ENCODE results near the gene NRCAM. TPM values are rescaled to one million over a fixed set of nuclear protein-coding genes. Genes with fewer than 3 reads are reported as not detected.

NRCAM gene
- total and polyA plus RNA-seq, 2 of the 13 experiments (the other 11 are each of a cell fraction or from before 2014, with no cell fraction given) = 0.31 to 0.33 TPM

DNA sequence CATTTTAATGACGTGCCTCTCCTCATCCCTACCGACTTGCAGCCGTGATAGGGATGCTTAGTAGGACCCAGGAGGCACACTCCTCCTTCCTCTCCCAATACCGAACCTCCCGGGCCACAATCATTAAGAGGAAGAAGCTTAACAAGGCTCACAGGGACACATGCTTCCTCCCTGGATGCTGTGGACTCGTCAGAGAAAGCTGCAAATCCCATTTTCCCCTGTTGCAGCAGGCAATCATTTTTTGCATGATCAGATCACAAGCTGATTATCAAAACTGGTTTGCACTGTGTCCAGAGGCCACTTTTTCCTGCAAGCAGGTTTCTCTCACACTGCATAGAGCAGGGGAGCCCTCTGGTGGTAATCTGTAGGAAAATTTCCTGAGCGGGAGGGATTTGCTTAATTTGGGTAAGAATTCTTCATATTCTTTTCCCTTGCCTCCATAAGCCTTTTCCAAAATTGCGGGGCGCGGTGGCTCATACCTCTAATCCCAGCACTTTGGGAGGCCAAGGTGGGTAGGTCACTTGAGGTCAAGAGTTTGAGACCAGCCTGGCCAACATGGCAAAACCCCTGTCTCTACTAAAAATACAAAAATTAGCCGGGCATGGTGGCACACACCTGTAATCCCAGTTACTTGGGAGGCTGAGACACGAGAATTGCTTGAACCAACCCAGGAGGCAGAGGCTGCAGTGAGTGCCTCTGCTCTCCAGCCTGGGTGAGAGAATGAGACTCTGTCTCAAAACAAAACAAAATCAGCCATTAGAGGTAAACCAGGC is 310.0 kb downstream of the NRCAM start (continued):
- TF ChIP-seq CBFB (CRISPR knock-in tag; IDR thresholded peaks at IDR 0.05) (no peak), IKZF1 (IDR thresholded peaks at IDR 0.05) (no peak), ZNF510 (CRISPR knock-in tag; IDR thresholded peaks at IDR 0.05; ENCODE audit: low read depth) (no peak), POLR2G (IDR thresholded peaks at IDR 0.05; ENCODE audit: low read depth, low read length) (no peak), ZNF780A (CRISPR knock-in tag; IDR thresholded peaks at IDR 0.05) (no peak), MED13 (CRISPR knock-in tag; IDR thresholded peaks at IDR 0.05) (no peak), TSC22D2 (CRISPR knock-in tag; IDR thresholded peaks at IDR 0.05; ENCODE audit: borderline replicate concordance) (no peak), RXRB (CRISPR knock-in tag; IDR thresholded peaks at IDR 0.05; ENCODE audit: borderline replicate concordance) (no peak), MTA3 (CRISPR knock-in tag; IDR thresholded peaks at IDR 0.05) (no peak), LCORL (IDR thresholded peaks at IDR 0.05) (no peak), LCORL (CRISPR knock-in tag; IDR thresholded peaks at IDR 0.05) (no peak), KDM5B (CRISPR knock-in tag; IDR thresholded peaks at IDR 0.05; ENCODE audit: borderline replicate concordance) (no peak), ZNF749 (CRISPR knock-in tag; IDR thresholded peaks at IDR 0.05; ENCODE audit: borderline replicate concordance) (no peak), SOX5 (CRISPR knock-in tag; IDR thresholded peaks at IDR 0.05; ENCODE audit: borderline replicate concordance) (no peak), RFXAP (CRISPR knock-in tag; IDR thresholded peaks at IDR 0.05; ENCODE audit: borderline replicate concordance) (no peak), ZMYM3 (CRISPR knock-in tag; IDR thresholded peaks at IDR 0.05) (no peak), RFX3 (CRISPR knock-in tag; IDR thresholded peaks at IDR 0.05) (no peak), ELF1 (CRISPR knock-in tag; IDR thresholded peaks at IDR 0.05) (no peak), SOX6 (IDR thresholded peaks at IDR 0.05) (no peak), SOX6 (CRISPR knock-in tag; IDR thresholded peaks at IDR 0.05) (no peak), SMC3 (IDR thresholded peaks at IDR 0.05; ENCODE audit: low read length) (peak; percentile 93)
- TF ChIP-seq, protein P1, sequence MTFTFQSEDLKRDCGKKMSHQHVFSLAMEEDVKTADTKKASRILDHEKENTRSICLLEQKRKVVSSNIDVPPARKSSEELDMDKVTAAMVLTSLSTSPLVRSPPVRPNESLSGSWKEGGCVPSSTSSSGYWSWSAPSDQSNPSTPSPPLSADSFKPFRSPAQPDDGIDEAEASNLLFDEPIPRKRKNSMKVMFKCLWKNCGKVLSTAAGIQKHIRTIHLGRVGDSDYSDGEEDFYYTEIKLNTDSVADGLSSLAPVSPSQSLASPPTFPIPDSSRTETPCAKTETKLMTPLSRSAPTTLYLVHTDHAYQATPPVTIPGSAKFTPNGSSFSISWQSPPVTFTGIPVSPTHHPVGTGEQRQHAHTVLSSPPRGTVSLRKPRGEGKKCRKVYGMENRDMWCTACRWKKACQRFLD (CRISPR knock-in tag; IDR thresholded peaks at IDR 0.05; ENCODE audit: borderline replicate concordance) = no peak
- TF ChIP-seq, protein P2, sequence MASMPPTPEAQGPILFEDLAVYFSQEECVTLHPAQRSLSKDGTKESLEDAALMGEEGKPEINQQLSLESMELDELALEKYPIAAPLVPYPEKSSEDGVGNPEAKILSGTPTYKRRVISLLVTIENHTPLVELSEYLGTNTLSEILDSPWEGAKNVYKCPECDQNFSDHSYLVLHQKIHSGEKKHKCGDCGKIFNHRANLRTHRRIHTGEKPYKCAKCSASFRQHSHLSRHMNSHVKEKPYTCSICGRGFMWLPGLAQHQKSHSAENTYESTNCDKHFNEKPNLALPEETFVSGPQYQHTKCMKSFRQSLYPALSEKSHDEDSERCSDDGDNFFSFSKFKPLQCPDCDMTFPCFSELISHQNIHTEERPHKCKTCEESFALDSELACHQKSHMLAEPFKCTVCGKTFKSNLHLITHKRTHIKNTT (CRISPR knock-in tag; IDR thresholded peaks at IDR 0.05) = no peak
- TF ChIP-seq, protein P3, sequence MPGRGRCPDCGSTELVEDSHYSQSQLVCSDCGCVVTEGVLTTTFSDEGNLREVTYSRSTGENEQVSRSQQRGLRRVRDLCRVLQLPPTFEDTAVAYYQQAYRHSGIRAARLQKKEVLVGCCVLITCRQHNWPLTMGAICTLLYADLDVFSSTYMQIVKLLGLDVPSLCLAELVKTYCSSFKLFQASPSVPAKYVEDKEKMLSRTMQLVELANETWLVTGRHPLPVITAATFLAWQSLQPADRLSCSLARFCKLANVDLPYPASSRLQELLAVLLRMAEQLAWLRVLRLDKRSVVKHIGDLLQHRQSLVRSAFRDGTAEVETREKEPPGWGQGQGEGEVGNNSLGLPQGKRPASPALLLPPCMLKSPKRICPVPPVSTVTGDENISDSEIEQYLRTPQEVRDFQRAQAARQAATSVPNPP (CRISPR knock-in tag; IDR thresholded peaks at IDR 0.05) = no peak
- TF ChIP-seq, protein P4, sequence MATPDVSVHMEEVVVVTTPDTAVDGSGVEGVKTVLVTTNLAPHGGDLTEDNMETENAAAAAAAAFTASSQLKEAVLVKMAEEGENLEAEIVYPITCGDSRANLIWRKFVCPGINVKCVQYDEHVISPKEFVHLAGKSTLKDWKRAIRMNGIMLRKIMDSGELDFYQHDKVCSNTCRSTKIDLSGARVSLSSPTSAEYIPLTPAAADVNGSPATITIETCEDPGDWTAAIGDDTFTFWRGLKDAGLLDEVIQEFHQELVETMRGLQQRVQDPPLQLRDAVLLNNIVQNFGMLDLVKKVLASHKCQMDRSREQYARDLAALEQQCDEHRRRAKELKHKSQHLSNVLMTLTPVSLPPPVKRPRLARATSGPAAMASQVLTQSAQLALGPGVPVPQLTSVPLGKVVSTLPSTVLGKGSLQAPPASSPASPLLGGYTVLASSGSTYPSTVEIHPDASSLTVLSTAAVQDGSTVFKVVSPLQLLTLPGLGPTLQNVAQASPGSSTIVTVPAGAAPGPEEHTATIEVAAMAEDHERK (CRISPR knock-in tag; IDR thresholded peaks at IDR 0.05; ENCODE audit: low read depth) = no peak

Measured in HepG2 (cell line).